GM19240 (cell line): ENCODE results near the gene RPS28.

Source experiments
- DNase-seq: peaks from one replicate; pipeline ENCODE4 v3.0.0; 2011; ENCODE audit warnings: low spot score; ENCODE audit not compliant: insufficient read length

The RPS28 gene

GRCh38 chr19:8371011-8371804 is 49.9 kb downstream of the RPS28 start:
- no peak for DNase-seq
